GM19468 (cell line): ENCODE data around the gene B4GALT1.

Source experiments
- ATAC-seq: cut with Tn5 transposase; IDR thresholded peaks from one replicate; pipeline ENCODE4 v1.9.1; 2021; ENCODE audit warnings: mild to moderate bottlenecking, moderate library complexity, moderate number of reproducible peaks; ENCODE audit not compliant: unreplicated experiment; ENCODE audit errors: extremely low read depth

B4GALT1 gene

GRCh38 chr9:33144551-33144950 lies 22.6 kb downstream of the B4GALT1 start:
- no peak for ATAC-seq

GRCh38 chr9:33143241-33143661 lies 23.9 kb downstream of the B4GALT1 start:
- ATAC-seq, result no peak

GRCh38 chr9:33142535-33142934 lies 24.6 kb downstream of the B4GALT1 start:
- no peak for ATAC-seq

- ATAC-seq, result no peak
Observed at GRCh38 chr9:33140401-33141360, 26.5 kb downstream of the B4GALT1 start.

- ATAC-seq, result no peak
Observed at GRCh38 chr9:33139421-33140228, 27.5 kb downstream of the B4GALT1 start.

GRCh38 chr9:33138768-33139167 lies 28.4 kb downstream of the B4GALT1 start:
- ATAC-seq, result no peak

- ATAC-seq, result no peak
Observed at GRCh38 chr9:33137781-33138264, 29.3 kb downstream of the B4GALT1 start.

GRCh38 chr9:33136721-33137670 lies 30.1 kb downstream of the B4GALT1 start:
- ATAC-seq, result no peak

GRCh38 chr9:33135470-33135958 lies 31.6 kb downstream of the B4GALT1 start:
- ATAC-seq, result no peak

GRCh38 chr9:33135031-33135461 lies 32.1 kb downstream of the B4GALT1 start:
- no peak for ATAC-seq

- ATAC-seq, result no peak
Observed at GRCh38 chr9:33133186-33133585, 34.0 kb downstream of the B4GALT1 start.

- no peak for ATAC-seq
Observed at GRCh38 chr9:33131790-33132772, 35.1 kb downstream of the B4GALT1 start.

GRCh38 chr9:33130961-33131789 lies 36.0 kb downstream of the B4GALT1 start:
- no peak for ATAC-seq

- peak; percentile 50 for ATAC-seq
Observed at GRCh38 chr9:33129886-33130881, 37.0 kb downstream of the B4GALT1 start.

- no peak for ATAC-seq
Observed at GRCh38 chr9:33129251-33129885, 37.8 kb downstream of the B4GALT1 start.

GRCh38 chr9:33128570-33128969 lies 38.6 kb downstream of the B4GALT1 start:
- ATAC-seq, result no peak
